Measurements from ENCODE around the gene ITM2C. TPM values are rescaled to one million over a fixed set of nuclear protein-coding genes. Genes with fewer than 3 reads are reported as not detected.

Gene ITM2C
- total and polyA plus RNA-seq, 2 experiments from 2014 or later, result 241 to 367 TPM

DNA sequence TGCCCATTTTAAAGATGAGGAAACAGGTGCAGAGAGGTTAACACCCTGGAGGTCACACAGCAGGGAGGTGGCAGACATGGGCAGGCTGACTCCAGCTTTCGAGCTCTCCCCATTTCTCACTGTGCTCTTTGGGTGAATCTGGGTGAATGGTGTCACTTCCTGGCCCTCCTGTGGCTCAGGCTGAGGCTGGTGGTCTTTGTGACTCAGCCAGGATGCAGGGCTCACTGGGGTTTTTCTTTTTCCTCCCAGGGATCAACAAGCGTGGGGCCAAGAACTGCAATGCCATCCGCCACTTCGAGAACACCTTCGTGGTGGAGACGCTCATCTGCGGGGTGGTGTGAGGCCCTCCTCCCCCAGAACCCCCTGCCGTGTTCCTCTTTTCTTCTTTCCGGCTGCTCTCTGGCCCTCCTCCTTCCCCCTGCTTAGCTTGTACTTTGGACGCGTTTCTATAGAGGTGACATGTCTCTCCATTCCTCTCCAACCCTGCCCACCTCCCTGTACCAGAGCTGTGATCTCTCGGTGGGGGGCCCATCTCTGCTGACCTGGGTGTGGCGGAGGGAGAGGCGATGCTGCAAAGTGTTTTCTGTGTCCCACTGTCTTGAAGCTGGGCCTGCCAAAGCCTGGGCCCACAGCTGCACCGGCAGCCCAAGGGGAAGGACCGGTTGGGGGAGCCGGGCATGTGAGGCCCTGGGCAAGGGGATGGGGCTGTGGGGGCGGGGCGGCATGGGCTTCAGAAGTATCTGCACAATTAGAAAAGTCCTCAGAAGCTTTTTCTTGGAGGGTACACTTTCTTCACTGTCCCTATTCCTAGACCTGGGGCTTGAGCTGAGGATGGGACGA lies 13.2 kb downstream of the ITM2C start:
- H3K9me2 ChIP-seq (ENCODE audit: insufficient read depth), result no peaks in the 10 kb centered on the region
- TF ChIP-seq JUNB (IDR thresholded peaks at IDR 0.05; ENCODE audit: unreplicated experiment) (no peak), CREB1 (CRISPR knock-in tag; IDR thresholded peaks at IDR 0.05; ENCODE audit: low read depth) (no peak), EZH2phosphoT487 (IDR thresholded peaks at IDR 0.05; ENCODE audit: unreplicated experiment) (no peak), ZNF114 (CRISPR knock-in tag; IDR thresholded peaks at IDR 0.05) (no peak)
- TF ChIP-seq, protein P1, sequence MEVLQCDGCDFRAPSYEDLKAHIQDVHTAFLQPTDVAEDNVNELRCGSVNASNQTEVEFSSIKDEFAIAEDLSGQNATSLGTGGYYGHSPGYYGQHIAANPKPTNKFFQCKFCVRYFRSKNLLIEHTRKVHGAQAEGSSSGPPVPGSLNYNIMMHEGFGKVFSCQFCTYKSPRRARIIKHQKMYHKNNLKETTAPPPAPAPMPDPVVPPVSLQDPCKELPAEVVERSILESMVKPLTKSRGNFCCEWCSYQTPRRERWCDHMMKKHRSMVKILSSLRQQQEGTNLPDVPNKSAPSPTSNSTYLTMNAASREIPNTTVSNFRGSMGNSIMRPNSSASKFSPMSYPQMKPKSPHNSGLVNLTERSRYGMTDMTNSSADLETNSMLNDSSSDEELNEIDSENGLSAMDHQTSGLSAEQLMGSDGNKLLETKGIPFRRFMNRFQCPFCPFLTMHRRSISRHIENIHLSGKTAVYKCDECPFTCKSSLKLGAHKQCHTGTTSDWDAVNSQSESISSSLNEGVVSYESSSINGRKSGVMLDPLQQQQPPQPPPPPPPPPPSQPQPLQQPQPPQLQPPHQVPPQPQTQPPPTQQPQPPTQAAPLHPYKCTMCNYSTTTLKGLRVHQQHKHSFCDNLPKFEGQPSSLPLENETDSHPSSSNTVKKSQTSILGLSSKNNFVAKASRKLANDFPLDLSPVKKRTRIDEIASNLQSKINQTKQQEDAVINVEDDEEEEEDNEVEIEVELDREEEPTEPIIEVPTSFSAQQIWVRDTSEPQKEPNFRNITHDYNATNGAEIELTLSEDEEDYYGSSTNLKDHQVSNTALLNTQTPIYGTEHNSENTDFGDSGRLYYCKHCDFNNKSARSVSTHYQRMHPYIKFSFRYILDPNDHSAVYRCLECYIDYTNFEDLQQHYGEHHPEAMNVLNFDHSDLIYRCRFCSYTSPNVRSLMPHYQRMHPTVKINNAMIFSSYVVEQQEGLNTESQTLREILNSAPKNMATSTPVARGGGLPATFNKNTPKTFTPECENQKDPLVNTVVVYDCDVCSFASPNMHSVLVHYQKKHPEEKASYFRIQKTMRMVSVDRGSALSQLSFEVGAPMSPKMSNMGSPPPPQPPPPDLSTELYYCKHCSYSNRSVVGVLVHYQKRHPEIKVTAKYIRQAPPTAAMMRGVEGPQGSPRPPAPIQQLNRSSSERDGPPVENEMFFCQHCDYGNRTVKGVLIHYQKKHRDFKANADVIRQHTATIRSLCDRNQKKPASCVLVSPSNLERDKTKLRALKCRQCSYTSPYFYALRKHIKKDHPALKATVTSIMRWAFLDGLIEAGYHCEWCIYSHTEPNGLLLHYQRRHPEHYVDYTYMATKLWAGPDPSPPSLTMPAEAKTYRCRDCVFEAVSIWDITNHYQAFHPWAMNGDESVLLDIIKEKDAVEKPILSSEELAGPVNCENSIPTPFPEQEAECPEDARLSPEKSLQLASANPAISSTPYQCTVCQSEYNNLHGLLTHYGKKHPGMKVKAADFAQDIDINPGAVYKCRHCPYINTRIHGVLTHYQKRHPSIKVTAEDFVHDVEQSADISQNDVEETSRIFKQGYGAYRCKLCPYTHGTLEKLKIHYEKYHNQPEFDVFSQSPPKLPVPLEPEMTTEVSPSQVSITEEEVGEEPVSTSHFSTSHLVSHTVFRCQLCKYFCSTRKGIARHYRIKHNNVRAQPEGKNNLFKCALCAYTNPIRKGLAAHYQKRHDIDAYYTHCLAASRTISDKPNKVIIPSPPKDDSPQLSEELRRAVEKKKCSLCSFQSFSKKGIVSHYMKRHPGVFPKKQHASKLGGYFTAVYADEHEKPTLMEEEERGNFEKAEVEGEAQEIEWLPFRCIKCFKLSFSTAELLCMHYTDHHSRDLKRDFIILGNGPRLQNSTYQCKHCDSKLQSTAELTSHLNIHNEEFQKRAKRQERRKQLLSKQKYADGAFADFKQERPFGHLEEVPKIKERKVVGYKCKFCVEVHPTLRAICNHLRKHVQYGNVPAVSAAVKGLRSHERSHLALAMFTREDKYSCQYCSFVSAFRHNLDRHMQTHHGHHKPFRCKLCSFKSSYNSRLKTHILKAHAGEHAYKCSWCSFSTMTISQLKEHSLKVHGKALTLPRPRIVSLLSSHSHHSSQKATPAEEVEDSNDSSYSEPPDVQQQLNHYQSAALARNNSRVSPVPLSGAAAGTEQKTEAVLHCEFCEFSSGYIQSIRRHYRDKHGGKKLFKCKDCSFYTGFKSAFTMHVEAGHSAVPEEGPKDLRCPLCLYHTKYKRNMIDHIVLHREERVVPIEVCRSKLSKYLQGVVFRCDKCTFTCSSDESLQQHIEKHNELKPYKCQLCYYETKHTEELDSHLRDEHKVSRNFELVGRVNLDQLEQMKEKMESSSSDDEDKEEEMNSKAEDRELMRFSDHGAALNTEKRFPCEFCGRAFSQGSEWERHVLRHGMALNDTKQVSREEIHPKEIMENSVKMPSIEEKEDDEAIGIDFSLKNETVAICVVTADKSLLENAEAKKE (CRISPR knock-in tag; IDR thresholded peaks at IDR 0.05), result no peak
- TF ChIP-seq, protein P2, sequence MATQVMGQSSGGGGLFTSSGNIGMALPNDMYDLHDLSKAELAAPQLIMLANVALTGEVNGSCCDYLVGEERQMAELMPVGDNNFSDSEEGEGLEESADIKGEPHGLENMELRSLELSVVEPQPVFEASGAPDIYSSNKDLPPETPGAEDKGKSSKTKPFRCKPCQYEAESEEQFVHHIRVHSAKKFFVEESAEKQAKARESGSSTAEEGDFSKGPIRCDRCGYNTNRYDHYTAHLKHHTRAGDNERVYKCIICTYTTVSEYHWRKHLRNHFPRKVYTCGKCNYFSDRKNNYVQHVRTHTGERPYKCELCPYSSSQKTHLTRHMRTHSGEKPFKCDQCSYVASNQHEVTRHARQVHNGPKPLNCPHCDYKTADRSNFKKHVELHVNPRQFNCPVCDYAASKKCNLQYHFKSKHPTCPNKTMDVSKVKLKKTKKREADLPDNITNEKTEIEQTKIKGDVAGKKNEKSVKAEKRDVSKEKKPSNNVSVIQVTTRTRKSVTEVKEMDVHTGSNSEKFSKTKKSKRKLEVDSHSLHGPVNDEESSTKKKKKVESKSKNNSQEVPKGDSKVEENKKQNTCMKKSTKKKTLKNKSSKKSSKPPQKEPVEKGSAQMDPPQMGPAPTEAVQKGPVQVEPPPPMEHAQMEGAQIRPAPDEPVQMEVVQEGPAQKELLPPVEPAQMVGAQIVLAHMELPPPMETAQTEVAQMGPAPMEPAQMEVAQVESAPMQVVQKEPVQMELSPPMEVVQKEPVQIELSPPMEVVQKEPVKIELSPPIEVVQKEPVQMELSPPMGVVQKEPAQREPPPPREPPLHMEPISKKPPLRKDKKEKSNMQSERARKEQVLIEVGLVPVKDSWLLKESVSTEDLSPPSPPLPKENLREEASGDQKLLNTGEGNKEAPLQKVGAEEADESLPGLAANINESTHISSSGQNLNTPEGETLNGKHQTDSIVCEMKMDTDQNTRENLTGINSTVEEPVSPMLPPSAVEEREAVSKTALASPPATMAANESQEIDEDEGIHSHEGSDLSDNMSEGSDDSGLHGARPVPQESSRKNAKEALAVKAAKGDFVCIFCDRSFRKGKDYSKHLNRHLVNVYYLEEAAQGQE (IDR thresholded peaks at IDR 0.05; ENCODE audit: unreplicated experiment), result no peak
- ATAC-seq (no peak), DNase-seq (ENCODE audit: low spot score) (no peak)
- no peaks in the 10 kb centered on the region for H3K9me3 Mint-ChIP-seq
- H2AFZ ChIP-seq, result no peak overlapping the region
- peaks cover 17% of the 10 kb centered on the region; the same call in 2 of the 3 replicates for H3K4me1 Mint-ChIP-seq
- peaks cover 6% of the 10 kb centered on the region for H4K20me1 ChIP-seq (replicated peaks; ENCODE audit: insufficient read depth)
- 0 out of 2 replicates have a peak overlapping the region, but pooled peaks have one; percentile 19 for H3K27ac ChIP-seq (ENCODE audit: low read depth)
- no peak overlapping the region for H3K4me3 ChIP-seq
- H3F3A ChIP-seq (replicated peaks; ENCODE audit: low read depth), result peaks cover 16% of the 10 kb centered on the region; the same call in 1 of the 2 replicates
- peaks cover 33% of the 10 kb centered on the region for H3K36me3 ChIP-seq (ENCODE audit: insufficient read depth)
- H3K4me1 ChIP-seq (ENCODE audit: insufficient read depth), result no peaks in the 10 kb centered on the region
- peaks cover 16% of the 10 kb centered on the region for H3K79me2 ChIP-seq (replicated peaks; ENCODE audit: insufficient read depth)
- H3K27ac Mint-ChIP-seq, result no peak overlapping the region; the same call in 1 of the 2 replicates
- peaks cover 71% of the 10 kb centered on the region for H3K36me3 Mint-ChIP-seq (ENCODE audit: low read depth)
- H3K4me2 ChIP-seq, result no peak overlapping the region
- H3K27me3 ChIP-seq (ENCODE audit: insufficient read depth), result no peaks in the 10 kb centered on the region
- peaks cover 4% of the 10 kb centered on the region for H3K27me3 Mint-ChIP-seq (ENCODE audit: insufficient read depth, low read depth, poor library complexity)
- no peak overlapping the region; the same call in 2 of the 3 replicates for H3K4me3 Mint-ChIP-seq
